HG03354 (cell line): Measurements from ENCODE around the gene FKBP1B.
A peak's percentile ranks its signal among the peaks of the same experiment; 100 is the strongest.

Source experiments
- ATAC-seq: cut with Tn5 transposase; IDR thresholded peaks from one replicate; pipeline ENCODE4 v1.9.1; 2021; ENCODE audit warnings: mild to moderate bottlenecking; ENCODE audit not compliant: unreplicated experiment, poor library complexity, severe bottlenecking

Gene FKBP1B

GRCh38 chr2:24052951-24053350, 3.4 kb downstream of the FKBP1B start:
- ATAC-seq = no peak

DNA sequence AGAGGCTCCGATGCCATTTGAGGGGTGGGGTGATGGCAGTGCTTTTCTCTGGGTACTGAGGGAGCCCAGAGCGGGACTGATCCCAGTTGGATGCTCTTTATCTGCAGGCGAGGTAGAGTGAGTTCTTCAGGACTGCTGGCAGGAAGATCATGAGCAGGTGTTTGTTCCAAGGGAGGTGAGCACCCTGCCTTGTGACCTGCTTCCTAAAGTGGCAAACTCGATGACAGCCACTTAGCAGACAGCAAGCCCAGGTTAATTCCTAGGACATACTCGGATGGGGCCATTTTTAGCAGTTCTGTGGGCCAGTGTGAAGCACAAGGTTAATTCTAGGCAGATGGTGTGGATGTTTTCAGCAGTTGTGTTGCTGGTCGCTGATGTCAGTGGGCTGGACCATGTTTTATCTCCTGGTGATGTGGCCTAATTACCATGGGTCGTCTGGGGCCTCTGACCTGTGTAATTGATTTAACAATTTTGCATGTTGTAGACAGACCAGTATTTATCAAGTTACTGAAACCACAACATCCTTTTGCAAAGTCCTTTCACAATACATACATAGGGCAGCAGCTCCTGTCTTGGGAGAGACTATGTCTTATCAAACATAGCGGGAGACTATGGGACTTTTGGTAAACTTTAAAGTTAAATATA, 4.9 kb downstream of the FKBP1B start:
- ATAC-seq = no peak

DNA sequence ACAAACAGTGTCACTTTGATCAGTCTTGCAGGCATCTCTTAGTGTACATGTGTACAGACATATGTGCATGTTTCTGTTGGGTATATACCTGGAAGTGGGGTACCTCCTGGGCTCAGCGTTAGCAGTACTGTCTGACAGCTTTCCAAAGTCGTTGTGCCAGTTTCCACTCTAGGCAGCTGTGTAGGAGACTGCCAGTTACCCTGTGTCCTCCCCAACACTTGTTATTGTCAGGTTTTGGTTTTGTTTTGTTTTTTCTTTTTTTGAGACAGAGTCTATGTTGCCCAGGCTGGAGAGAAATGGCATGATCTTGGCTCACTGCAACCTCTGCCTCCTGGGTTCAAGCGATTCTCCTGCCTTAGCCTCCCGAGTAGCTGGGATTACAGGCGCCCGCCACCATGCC, 6.2 kb downstream of the FKBP1B start:
- ATAC-seq = no peak

DNA sequence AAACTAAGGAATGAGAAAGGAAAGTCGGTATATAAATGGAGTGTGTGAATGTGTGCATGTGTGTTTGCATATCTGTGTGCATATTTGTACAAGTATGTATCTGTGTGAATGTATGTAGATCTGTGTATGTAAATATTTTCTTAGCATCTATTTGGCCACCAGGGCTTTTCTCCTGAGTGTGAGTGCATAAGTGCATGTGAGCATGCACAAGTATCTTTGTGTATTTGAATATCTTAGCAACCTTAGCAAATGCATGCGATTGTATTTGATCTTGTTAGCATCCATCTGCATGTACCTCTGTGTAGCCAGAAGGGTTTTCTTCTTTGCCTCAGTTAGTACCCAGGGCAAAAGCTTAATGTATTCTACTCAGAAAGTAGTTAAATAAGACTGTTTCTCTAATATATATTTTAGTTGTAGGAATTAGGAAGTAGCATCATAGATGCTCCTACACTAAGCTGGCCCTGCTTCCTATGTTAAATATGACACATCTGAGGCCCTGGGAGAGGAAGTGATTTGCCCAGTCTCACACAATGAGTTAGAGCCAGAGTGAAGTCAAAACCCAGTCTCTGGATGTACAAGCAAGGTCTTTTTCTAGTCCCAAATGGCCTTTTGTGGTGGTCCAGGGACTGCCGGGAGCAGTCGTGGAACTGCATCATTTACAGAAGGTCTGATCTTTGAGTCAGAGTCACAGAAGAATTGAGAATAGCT, 9.2 kb downstream of the FKBP1B start:
- no peak for ATAC-seq

- no peak for ATAC-seq
These were observed 15.8 kb downstream of the FKBP1B start for GRCh38 chr2:24065341-24065740.

- no peak for ATAC-seq
These were observed 22.7 kb downstream of the FKBP1B start for GRCh38 chr2:24072259-24072658.

GRCh38 chr2:24073816-24074215, 24.3 kb downstream of the FKBP1B start:
- no peak for ATAC-seq

GRCh38 chr2:24075259-24075658, 25.7 kb downstream of the FKBP1B start:
- ATAC-seq = no peak

GRCh38 chr2:24075915-24076848, 26.6 kb downstream of the FKBP1B start, which contains the start of gene SF3B6:
TSS of gene SF3B6 (minus strand) at chr2:24076326. CDS start at chr2:24076229, 97 bp downstream.
- peak; percentile 96 for ATAC-seq

DNA sequence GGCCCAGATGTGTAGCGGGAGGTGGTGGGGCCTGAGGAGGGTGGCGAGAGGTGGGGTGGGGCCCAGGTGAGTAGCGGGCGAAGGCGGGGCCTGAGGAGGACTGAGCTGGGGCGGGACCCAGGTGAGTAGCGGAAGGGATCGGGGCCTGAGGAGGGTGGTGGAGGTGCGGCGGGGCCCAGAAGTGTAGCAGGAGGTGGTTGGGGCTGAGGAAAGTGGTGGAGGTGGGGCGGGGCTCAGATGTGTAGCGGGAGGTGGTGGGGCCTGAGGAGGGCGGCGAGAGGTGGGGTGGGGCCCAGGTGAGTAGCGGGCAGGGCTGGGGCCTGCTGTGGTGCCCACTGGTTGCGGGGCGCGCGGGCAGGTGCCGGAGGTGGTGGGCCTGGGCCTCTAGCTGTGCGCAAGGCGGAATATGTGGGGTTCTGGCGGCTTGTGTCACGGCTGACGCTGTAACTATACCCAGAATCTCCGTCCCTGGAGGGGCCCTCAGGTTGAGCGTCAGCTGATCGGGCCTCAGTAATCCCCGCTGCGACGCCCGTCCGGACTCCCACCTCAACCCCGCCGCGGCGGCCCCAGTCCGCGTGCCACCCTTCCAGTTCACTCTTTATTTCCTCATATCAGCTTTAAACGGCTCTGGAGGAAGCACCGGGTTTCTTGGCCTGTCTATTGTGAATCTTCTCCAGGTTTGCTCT, 27.5 kb downstream of the FKBP1B start:
- peak; percentile 22 for ATAC-seq

DNA sequence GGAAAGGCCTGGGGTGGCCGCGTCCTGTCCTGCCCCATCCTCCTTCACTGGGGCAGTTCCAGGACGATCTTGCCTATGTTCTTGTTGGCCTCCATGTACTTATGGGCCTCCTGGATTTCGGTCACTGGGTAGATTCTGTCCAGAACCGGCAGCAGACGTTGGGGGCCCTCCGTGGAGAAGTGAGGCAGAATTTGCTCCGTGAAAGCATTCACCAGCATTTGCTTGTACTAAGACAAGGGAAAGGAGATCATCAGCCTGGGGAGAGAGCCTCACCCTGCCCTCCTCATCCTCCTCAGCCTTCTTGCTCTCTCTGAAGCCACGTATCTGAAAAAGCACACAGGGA, 28.0 kb downstream of the FKBP1B start:
- no peak for ATAC-seq

- no peak for ATAC-seq
These were observed 28.3 kb downstream of the FKBP1B start for GRCh38 chr2:24077879-24078278.

GRCh38 chr2:24080701-24081100, 31.2 kb downstream of the FKBP1B start:
- ATAC-seq = no peak

- ATAC-seq = no peak
These were observed 33.4 kb downstream of the FKBP1B start for GRCh38 chr2:24082787-24083566.

GRCh38 chr2:24083567-24084385, 34.2 kb downstream of the FKBP1B start:
- peak; percentile 84 for ATAC-seq

DNA sequence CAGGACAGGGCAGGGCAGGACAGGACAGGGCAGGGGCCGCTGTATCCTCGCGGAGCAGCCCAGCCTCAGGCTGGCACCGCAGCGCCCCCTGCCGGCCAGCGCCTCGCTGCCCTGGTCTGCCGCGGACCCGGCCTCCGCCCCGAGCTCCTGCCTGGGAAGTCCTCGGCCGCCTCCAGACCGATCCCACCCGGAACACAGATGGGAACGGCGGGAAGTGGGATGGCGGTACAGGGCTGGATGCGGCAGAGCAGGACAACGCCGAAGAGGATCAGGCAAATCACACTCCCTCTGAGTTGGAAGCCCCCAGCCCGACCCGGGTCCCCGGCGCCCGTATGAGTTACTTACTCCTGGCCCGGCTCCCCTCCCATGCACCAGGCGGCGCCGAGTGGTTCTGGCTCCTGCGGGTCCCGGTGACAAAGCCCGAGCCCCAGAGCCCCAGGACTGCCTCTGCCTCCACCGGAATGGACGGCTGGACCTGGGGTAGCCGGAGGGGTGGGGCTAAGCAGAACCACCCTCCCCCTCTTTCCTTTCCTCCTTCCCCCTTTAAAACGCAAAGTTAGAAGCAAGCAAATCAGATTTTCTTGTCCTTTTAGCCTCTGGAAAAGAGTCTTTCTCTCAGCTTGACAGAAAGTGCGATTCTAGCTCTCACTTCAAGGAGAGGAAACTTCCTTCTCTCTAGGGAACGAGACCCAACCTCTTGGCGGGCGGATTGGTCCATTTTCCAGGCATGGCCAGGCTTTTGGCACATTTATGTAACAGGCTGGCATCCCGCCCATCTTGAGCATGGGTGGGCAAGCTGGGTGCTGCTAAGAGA, 35.1 kb downstream of the FKBP1B start, which contains the start of gene TP53I3:
Gene TP53I3, minus strand, starts transcription at position 449 of the 814 bp plus-strand sequence. CDS start 508 bp downstream, outside the sequence.
- ATAC-seq = peak; percentile 86

- ATAC-seq = no peak
These were observed 35.6 kb downstream of the FKBP1B start for GRCh38 chr2:24085200-24085489.

DNA sequence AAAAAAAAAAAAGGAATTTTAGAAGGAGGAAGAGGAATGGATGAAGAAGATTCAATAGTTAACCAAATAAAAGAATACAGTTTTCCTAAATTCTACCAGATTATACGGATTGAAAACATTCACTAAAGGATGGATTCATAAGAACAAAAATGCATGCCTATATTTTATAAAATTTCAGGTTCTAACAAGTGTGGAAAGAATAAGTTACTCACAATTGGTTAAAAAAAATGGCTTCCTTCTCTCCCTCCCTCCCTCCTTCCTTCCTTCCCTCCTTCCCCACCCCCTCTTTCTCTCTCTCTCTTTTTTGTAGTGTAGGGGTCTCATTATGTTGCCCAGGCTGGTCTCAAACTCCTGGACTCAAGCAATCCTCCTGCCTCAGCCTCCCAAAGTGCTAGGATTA, 36.7 kb downstream of the FKBP1B start:
- ATAC-seq = no peak
